Measurements from ENCODE around the gene NDUFV3. TPM values are rescaled to one million over a fixed set of nuclear protein-coding genes. Genes with fewer than 3 reads are reported as not detected.
A peak's percentile ranks its signal among the peaks of the same experiment; 100 is the strongest.

NDUFV3 gene
- total and polyA plus RNA-seq, 2 experiments from 2014 or later, result 51.5 to 71.2 TPM

GRCh38 chr21:42924433-42924751 is 31.3 kb downstream of the NDUFV3 start:
- peaks cover 14% of the 10 kb centered on the region for H3K27me3 Mint-ChIP-seq (ENCODE audit: insufficient read depth, low read depth, poor library complexity)
- H3K27ac Mint-ChIP-seq, result peak overlapping the region; percentile 96
- TF ChIP-seq POLR2AphosphoS5 (IDR thresholded peaks at IDR 0.05; ENCODE audit: low read depth), result peak; percentile 1; the same call in 1 of the 2 replicates
- TF ChIP-seq CREB1 (CRISPR knock-in tag; IDR thresholded peaks at IDR 0.05; ENCODE audit: low read depth), result no peak
- Histone ChIP-seq H3K4me3 (peak overlapping the region; percentile 15), H3K27ac (ENCODE audit: low read depth) (peak overlapping the region; percentile 98), H3K4me1 (ENCODE audit: insufficient read depth) (peaks cover 32% of the 10 kb centered on the region), H3K9me2 (ENCODE audit: insufficient read depth) (no peaks in the 10 kb centered on the region), H3K79me2 (replicated peaks; ENCODE audit: insufficient read depth) (peaks cover 6% of the 10 kb centered on the region), H3K4me2 (peak overlapping the region; percentile 66), H3F3A (replicated peaks; ENCODE audit: low read depth) (peaks cover 7% of the 10 kb centered on the region; the same call in 1 of the 2 replicates), H3K27me3 (ENCODE audit: insufficient read depth) (no peaks in the 10 kb centered on the region), H3K36me3 (ENCODE audit: insufficient read depth) (no peaks in the 10 kb centered on the region), H2AFZ (no peak overlapping the region), H4K20me1 (replicated peaks; ENCODE audit: insufficient read depth) (no peaks in the 10 kb centered on the region)
- no peak for ATAC-seq
- peaks cover 32% of the 10 kb centered on the region for H3K4me1 Mint-ChIP-seq
- peaks cover 9% of the 10 kb centered on the region for H3K36me3 Mint-ChIP-seq (ENCODE audit: low read depth)
- DNase-seq (ENCODE audit: low spot score), result no peak
- H3K4me3 Mint-ChIP-seq, result peak overlapping the region; percentile 46
- H3K9me3 Mint-ChIP-seq, result no peaks in the 10 kb centered on the region; the same call in 2 of the 3 replicates

GRCh38 chr21:42925114-42925926 is 32.2 kb downstream of the NDUFV3 start, which contains the start of gene ERVH48-1:
TSS of gene ERVH48-1 (minus strand) at chr21:42925630. CDS start at chr21:42919006, 6,624 bp downstream.
- Mint-ChIP-seq H3K36me3 (ENCODE audit: low read depth) (peaks cover 9% of the 10 kb centered on the region), H3K4me3 (peak within 1 kb of the TSS; percentile 46; the same call in 2 of the 3 replicates), H3K27ac (peak within 1 kb of the TSS; percentile 96)

More at GRCh38 chr21:42925114-42925926, 32.2 kb downstream of the NDUFV3 start, which contains the start of gene ERVH48-1:
- peaks cover 14% of the 10 kb centered on the region for H3K27me3 Mint-ChIP-seq (ENCODE audit: insufficient read depth, low read depth, poor library complexity)
- peaks cover 6% of the 10 kb centered on the region for H3K79me2 ChIP-seq (replicated peaks; ENCODE audit: insufficient read depth)
- H3K4me2 ChIP-seq, result peak within 1 kb of the TSS; percentile 66
- H3K27ac ChIP-seq (ENCODE audit: low read depth), result peak within 1 kb of the TSS; percentile 98
- H3K27me3 ChIP-seq (ENCODE audit: insufficient read depth), result no peaks in the 10 kb centered on the region
- H3K4me1 ChIP-seq (ENCODE audit: insufficient read depth), result peaks cover 32% of the 10 kb centered on the region
- DNase-seq (ENCODE audit: low spot score) (peak; percentile 71), ATAC-seq (peak; percentile 13; the same call in 2 of the 3 replicates)
- H4K20me1 ChIP-seq (replicated peaks; ENCODE audit: insufficient read depth), result no peaks in the 10 kb centered on the region
- H2AFZ ChIP-seq, result no peak within 1 kb of the TSS
- H3F3A ChIP-seq (replicated peaks; ENCODE audit: low read depth), result peaks cover 7% of the 10 kb centered on the region; the same call in 1 of the 2 replicates
- H3K9me3 Mint-ChIP-seq, result no peaks in the 10 kb centered on the region; the same call in 2 of the 3 replicates
- peak within 1 kb of the TSS; percentile 15 for H3K4me3 ChIP-seq
- no peaks in the 10 kb centered on the region for H3K36me3 ChIP-seq (ENCODE audit: insufficient read depth)
- H3K4me1 Mint-ChIP-seq, result peaks cover 37% of the 10 kb centered on the region
- TF ChIP-seq EZH2 (IDR thresholded peaks at IDR 0.05; ENCODE audit: low read depth, unreplicated experiment), result no peak
- TF ChIP-seq ZNF462 (CRISPR knock-in tag; IDR thresholded peaks at IDR 0.05), result no peak
- no peak for TF ChIP-seq EZH2phosphoT487 (IDR thresholded peaks at IDR 0.05; ENCODE audit: unreplicated experiment)
- TF ChIP-seq REST (IDR thresholded peaks at IDR 0.05; ENCODE audit: unreplicated experiment), result no peak
- no peak for TF ChIP-seq STAT1 (IDR thresholded peaks at IDR 0.05; ENCODE audit: unreplicated experiment)
- peak; percentile 33 for TF ChIP-seq POLR2AphosphoS5 (IDR thresholded peaks at IDR 0.05; ENCODE audit: low read depth)
- TF ChIP-seq ZNF331 (CRISPR knock-in tag; IDR thresholded peaks at IDR 0.05; ENCODE audit: low read depth), result no peak
- TF ChIP-seq JUNB (IDR thresholded peaks at IDR 0.05; ENCODE audit: unreplicated experiment), result no peak
- no peak for TF ChIP-seq ETS1 (IDR thresholded peaks at IDR 0.05)
- H3K9me2 ChIP-seq (ENCODE audit: insufficient read depth), result no peaks in the 10 kb centered on the region

Measured in GM23338 (cell line).